ENCODE measurements around the gene ZNF714.

DNA sequence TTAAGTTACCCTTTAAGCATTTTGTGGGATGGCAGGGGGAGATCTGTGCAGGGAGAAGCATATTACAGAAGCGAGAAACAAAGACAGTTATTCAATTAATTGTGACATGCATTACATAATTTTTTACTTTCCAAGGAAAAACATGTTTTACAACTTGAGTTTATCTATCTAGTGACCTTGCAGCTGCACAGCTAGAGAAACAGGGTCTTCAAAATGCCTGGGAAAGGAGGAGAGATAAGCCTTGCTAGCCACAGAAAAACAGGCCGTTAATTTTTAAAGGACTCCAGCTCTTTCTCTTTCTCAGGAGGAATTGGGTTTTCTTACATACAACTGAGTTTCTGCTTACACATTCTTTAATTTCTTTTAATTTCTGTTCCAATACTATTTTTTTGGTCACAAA lies 45.0 kb downstream of the ZNF714 start:
- TF ChIP-seq, protein P1, sequence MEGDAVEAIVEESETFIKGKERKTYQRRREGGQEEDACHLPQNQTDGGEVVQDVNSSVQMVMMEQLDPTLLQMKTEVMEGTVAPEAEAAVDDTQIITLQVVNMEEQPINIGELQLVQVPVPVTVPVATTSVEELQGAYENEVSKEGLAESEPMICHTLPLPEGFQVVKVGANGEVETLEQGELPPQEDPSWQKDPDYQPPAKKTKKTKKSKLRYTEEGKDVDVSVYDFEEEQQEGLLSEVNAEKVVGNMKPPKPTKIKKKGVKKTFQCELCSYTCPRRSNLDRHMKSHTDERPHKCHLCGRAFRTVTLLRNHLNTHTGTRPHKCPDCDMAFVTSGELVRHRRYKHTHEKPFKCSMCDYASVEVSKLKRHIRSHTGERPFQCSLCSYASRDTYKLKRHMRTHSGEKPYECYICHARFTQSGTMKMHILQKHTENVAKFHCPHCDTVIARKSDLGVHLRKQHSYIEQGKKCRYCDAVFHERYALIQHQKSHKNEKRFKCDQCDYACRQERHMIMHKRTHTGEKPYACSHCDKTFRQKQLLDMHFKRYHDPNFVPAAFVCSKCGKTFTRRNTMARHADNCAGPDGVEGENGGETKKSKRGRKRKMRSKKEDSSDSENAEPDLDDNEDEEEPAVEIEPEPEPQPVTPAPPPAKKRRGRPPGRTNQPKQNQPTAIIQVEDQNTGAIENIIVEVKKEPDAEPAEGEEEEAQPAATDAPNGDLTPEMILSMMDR (IDR thresholded peaks at IDR 0.05): no peak
- no peak for TF ChIP-seq ZFX (IDR thresholded peaks at IDR 0.05; ENCODE audit: borderline replicate concordance)

Measured in 22Rv1 (cell line).